ENCODE measurements around the gene SEC11A.
A peak's percentile ranks its signal among the peaks of the same experiment; 100 is the strongest.
"Not testable (repeated sequence)": the region's sequence is repeated elsewhere in the genome, so short reads cannot be mapped to it uniquely, and the experiment has no call there.

SEC11A gene

DNA sequence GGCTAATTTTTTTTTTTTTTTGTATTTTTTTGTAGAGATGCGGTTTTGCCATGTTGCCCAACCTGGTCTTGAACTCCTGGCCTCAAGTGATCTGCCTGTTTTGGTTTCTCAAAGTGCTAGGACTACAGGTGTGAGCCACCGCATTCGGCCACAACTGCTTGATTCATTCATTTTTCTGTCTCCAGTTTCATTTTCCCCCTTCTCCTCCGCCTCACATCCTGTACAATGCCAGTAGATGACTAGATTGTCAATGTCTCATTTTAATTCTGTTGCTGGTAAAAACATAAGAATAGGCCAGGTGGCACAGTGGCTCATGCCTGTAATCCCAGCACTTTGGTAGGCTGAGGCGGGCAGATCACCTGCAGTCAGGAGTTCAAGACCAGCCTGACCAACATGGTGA, 20.4 kb upstream of the SEC11A start:
- DNase-seq, result peak; percentile 57 to 73

DNA sequence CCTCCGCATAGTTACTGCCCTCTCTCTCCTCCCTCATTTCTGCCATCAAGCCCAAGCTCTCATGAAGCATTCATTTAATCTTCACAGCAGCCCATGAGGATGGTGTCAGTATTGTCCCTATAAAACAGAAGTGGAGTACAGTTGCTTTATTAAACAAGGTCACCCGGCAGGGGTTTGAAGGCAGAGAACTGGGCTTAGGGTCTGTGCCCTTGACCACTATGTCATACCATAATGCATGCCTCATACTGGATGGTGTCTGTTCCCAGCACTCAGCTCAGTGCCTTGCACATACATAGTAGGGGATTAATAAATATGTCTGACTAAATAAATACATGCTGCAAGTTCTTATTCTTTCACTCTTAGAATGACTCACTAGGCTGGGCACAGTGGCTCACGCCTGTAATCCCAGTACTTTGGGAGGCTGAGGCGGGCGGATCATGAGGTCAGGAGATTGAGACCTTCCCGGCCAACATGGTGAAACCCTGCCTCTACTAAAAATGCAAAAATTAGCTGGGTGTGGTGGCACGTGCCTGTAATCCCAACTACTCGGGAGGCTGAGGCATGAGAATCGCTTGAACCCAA, 19.6 kb upstream of the SEC11A start:
- peak in 1 of 2 donors; percentile 42 for DNase-seq

DNA sequence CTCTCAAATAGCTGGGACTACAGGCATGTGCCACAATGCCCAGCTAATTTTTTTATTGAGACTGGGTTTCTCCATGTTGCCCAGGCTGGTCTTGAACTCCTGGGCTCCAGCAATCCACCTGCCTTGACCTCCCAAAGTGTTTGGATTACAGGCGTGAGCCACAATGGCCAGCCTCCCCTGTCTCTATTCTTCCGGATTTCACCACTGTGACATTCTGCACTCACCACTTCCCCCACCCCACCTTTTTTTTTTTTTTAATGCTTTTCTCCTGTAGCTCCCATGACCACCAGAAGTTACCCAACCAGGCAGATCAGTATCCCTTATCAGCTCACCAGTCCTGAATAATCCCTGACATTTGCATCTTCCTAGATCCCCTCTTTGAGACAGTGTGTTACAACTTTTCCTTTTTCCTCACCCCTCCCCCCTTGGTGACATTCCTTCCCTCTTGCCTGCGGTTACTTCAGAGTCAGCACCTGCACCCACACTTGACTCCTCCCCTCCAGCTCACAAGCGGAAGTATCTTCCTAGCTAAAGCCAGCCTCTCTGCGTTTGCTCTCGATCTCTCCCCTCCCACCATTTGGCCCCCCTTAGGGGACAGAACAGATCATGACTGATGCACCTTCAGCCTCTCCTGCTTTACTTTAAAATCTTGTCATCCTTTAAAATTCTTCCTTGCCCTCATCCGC, 19.0 kb upstream of the SEC11A start:
- DNase-seq, result peak; percentile 74 to 76

DNA sequence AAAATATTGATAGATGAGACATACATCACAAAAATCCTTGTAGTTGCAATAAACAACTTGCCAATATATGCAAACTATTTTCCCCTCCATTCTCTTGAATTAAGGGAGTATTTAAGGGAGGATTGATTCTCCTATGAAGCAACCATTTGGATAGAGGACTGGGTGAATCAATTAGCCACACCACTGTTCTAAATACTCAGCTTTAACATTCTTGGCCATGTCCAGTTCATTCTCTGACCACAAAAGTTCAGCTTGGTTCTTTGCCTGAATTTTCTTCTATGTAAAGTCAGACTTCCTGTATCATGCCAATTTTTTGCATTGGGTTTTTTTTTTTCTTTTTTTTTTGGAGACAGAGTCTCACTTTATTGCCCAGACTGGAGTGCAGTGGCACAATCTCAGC, 15.8 kb upstream of the SEC11A start:
- DNase-seq, result no peak

DNA sequence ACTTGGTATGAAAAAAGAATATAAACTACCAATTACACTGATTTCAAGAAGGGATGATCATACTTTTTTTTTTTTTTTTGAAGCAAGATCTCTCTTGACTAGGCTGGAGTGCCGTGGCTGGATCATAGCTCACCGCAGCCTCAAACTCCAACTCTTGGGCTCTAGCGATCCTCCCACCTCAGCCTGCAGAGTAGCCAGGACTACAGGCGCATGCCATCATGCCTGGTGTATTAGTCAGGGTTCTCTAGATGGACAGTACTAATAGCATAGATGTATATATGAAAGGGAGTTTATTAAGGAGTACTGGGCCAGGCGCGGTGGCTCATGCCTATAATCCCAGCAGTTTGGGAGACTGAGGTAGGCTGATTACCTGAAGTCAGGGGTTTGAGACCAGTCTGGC, 11.5 kb upstream of the SEC11A start:
- DNase-seq, result no peak

- DNase-seq, result peak; percentile 52 to 72
Measured at GRCh38 chr15:84725001-84725491, 9.1 kb upstream of the SEC11A start.

GRCh38 chr15:84722628-84723027, 6.7 kb upstream of the SEC11A start:
- no peak for DNase-seq

DNA sequence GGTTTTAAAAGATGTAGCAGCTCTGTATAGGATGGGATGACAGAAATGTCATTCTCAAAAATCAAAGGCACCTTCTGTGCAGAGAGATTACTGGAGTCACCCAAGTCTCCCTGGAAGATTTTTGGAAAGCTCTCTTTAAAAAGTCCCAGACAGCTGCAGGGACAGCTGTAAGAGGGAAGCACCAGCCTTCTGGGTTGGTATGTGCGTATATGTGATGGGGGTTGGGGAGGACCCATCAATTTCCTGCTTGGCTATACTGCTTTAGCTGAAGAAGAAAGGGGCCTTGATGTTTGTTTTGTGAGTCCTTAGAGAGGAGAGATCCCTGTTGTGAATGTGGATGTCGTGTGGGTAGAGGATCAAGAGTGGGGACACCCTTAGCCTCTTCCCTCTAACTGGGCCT, 5.4 kb upstream of the SEC11A start:
- DNase-seq, result peak; percentile 17 to 31

GRCh38 chr15:84715441-84716035, 401 bp downstream of the SEC11A start:
- no peak for DNase-seq

DNA sequence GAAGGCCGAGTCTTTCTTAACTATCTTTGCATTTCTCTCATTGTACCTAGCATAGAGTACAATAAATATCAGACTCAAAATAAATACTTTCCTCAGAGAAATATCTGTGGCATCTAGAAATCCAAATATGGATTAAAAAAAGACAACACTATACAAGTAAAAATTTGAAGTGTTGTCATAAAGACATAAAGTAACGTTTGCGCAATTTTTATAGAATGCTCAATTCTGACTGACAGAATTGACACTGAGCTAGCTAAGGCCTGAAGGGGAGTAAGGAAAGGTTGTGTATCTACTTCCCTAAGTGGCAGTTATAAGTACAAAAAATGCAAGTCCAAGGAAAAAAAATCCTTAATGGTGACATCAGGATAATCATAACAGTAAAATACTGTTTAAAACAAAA, 1.1 kb downstream of the SEC11A start:
- no peak for DNase-seq

DNA sequence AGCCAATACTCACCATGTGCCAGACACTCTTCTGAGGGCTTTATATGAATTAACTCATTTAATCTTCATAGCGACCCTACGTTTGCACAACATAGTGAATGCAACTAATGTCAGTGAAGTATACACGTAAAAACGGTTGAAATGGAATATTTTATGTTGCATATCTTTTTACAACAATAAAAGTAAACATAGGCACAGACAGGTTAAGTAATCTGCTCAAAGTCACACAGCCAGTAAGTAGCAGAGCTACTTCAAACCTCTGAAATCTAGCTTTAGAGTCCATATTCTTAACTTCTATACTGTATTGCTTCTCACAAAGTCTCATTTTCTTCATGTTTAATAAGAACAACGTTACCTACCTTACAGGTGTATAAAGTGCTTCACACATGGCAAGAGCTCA, 1.6 kb downstream of the SEC11A start:
- DNase-seq, result no peak

- DNase-seq, result no peak
Measured at GRCh38 chr15:84703808-84704207, 12.1 kb downstream of the SEC11A start.

- no peak for DNase-seq
Measured at GRCh38 chr15:84702961-84703482, 12.9 kb downstream of the SEC11A start.

DNA sequence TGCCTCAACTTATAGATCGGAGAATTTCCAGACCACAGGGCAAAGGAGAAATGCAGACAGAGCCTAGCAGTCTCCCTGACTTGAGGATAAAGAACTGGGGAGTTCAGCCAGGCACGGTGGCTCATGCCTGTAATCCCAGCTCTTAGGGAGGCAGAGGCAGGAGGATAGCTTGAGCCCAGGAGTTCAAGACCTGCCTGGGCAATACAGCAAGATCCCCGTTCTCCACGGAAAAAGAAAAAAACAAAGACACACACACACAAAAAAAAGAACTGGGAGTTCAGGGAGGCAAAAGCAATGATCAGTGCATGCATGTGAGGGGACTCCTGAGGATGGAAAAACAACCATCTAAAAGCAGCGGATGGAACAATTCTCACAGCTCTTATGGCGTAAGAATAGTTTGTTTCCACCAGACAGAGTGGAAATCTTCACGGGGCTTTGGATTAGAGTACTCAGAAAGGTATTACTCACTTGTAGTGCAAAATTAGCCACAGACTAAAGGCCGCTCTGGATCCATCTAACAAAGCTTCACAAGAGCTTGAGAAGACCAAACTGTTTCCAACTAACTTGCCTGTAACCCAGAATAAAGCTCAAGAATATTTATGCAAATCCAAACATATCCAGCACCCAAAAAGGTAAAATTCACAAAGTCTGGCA, 16.3 kb downstream of the SEC11A start:
- DNase-seq, result no peak

DNA sequence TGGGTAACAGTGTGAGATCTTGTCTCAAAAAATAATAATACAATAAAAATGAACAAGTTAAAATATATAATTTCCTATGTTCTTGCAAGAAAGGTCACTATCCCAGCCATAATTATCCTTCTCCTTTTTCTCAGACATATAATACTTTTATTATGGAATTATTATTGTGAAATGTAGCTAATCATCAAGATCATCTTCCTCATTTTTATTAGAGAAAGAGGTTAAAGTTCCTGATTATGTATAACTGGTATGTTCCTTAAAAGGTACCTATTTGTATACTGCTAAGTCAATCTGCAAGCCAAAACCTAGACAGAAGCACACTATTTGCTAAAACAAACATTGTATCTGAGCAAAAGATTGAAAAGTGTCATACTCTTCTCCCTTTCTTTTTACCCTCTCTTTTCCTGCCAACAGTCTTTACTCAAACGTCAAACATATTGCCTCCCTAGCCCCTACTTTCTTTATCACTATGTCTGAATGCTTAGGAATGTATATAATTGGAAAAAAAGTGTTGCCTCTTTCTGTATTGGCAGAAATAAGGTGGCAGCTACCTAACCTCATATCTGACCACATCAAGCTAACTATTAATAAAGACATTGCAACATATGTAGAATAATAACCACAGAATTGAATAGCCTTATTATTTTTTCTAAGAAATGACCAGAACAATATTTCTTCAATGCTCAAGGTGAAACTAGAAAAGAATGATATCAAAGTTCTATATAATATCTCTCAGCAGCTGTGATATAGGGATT, 18.5 kb downstream of the SEC11A start:
- no peak for DNase-seq

DNA sequence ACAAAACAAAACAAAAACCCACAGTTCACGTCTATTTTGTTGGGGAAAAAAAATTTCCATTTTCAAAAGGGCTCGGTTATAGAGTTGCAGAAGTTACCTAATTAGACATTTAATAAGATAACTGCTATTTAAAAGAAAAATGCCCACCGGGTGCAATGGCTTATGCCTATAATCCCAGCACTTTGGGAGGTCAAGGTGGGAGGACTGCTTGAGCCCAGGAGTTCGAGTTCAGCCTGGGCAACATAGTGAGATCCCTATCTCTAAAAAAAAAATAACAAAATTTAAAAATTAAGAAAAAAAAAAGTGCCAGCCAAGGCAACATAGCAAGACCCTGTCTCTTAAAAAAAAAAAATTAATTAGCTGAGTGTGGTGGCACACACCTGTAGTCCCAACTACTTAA, 19.2 kb downstream of the SEC11A start:
- no peak for DNase-seq

DNA sequence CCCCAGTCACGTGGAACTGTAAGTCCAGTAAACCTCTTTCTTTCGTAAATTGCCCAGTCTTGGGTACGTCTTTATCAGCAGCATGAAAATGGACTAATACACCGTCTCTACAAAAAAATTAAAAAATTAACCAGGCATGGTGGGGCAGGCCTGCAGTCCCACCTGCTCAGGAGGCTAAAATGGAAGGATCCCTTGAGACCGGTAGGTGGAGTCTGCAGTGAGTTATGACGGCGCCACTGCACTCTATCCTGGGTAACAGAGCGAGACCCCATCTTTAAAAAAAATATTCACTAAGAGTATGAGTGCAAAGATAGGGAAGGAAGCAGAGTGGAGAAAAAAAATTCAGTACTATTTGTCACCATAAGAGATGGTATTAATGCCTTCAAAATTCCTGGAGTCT, 25.6 kb downstream of the SEC11A start:
- no peak for DNase-seq

DNA sequence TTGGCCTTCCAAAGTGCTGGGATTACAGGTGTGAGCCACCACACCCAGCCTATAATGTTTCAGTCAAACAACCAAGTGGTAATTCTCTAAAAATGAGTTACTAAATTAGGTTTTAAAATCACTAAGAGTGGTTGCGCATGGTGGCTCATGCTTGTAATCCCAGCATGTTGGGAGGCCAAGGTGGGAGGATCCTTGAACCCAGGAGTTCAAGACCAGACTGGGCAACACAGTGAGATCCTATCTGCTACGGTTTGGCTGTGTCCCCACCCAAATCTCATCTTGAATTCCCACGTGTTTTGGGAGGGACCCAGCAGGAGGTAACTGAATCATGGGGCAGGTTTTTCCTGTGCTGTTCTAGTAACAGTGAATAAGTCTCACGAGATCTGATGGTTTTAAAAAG, 26.1 kb downstream of the SEC11A start:
- DNase-seq, result no peak

DNA sequence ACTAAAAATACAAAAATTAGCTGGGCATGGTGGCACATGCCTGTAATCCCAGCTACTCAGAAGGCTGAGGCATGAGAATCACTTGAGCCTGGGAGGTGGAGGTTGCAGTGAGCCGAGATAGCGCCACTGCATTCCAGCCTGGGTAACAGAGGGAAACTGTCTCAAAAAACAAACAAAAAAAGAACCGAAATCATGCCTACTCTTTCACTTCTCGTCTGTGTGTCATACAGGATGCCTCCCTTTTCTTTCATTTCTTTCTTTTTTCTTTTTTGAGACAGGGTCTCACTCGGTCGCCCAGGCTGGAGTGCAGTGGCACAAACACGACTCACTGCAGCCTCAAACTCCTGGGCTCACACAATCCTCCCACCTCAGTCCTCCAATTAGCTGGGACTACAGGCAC, 29.5 kb downstream of the SEC11A start:
- DNase-seq, result not testable (repeated sequence)

DNA sequence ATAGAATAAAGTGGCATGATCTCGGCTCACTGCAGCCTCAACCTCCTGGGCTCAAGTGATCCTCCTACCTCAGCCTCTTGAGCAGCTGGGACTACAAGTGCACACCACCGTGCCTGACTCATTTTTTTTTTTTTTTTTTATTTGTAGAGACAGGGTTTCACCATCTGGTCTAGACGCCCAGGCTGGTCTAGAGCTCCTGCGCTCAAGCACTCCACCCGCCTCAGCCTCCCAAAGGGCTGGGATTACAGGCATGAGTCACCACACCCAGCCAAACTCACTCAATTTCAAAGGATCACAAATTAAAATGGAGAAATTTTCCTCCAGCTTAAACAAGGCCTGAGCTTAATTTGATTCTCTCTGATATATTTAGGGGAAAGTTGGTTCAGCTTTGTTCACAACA, 30.6 kb downstream of the SEC11A start:
- peak in 1 of 2 donors; percentile 10 for DNase-seq

DNA sequence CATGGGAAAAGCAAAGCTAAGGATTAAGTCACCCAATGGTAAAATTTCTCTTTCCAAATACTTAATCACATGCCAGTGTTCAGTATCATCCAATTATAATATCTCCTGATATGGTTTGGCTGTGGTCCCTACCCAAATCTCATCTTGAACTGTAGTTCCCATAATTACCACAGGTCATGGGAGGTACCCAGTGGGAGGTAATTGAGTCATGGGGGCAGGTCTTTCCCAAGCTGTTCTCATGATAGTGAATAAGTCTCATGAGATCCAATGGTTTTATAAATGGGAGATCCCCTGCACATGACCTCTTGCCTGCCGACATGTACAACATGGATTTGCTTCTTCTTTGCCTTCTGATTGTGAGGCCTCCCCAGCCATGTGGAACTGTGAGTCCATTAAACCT, 31.8 kb downstream of the SEC11A start:
- DNase-seq, result peak in 1 of 2 donors; percentile 3

- DNase-seq, result peak; percentile 32 to 43
Measured at GRCh38 chr15:84681831-84682230, 34.1 kb downstream of the SEC11A start.

DNA sequence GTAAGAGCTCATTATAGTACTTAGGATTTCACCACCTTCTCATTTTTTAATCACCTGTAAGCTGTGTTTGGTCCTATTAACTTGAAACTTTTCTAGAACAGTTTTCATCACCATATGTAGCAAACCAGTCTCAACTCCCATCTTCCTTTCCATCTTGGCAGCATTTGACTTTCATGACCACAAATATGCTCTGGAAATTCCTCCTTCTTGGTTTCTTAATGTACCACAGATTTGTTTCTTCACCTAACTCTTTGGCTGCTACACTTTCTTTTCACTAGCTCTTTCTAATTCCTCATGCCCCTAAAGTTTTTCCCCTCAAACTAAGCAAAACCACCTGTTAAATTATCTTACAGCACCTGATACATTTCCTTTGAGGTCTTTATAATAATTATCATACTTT, 44.7 kb downstream of the SEC11A start:
- DNase-seq, result no peak
